PC-9 (cell line): ENCODE results near the gene NMNAT2. TPM values are rescaled to one million over a fixed set of nuclear protein-coding genes. Genes with fewer than 3 reads are reported as not detected.

Experiments
- BruUV-seq: library from RNA; stranded (reverse); fragments of 400-500 nt; replicated peaks from 2 replicates; lab custom pipeline; 2021; lab: Mats Ljungman, UMichigan
- CTCF ChIA-PET: fragments of 300-600 bp; sonication (Branson Sonifier 250); formaldehyde crosslinking; loops from one replicate; lab custom pipeline; 2022; ENCODE audit warnings: antibody characterized with exemption; lab: Charles Lee
- POLR2A ChIA-PET: fragments of 300-600 bp; sonication (Branson Sonifier 250); formaldehyde crosslinking; loops from one replicate; lab custom pipeline; 2022; ENCODE audit warnings: antibody characterized with exemption; ENCODE audit not compliant: unreplicated experiment; lab: Charles Lee
- DNase-seq, 2 experiments: peaks; one replicate each; pipeline versions ENCODE4 v3.0.0 to v3.0.0-alpha.2; 2015 to 2022; ENCODE audit warnings: mixed read lengths in 1 of 2
- H2AFZ ChIP-seq: fragments of 200-600 bp; sonication (generic); 2 replicates; pipeline ENCODE4 v1.8.1; 2017; ENCODE audit warnings: antibody characterized with exemption
- H3F3A ChIP-seq: fragments of 200-600 bp; sonication (generic); 2 replicates; pipeline ENCODE4 v1.8.1; 2017; ENCODE audit warnings: antibody characterized with exemption, mild to moderate bottlenecking, low read depth; ENCODE audit not compliant: insufficient read depth
- H3K27ac ChIP-seq: fragments of 200-600 bp; sonication (generic); 2 replicates; pipeline ENCODE4 v1.6.1; 2016; ENCODE audit warnings: mixed run types
- H3K27me3 ChIP-seq: fragments of 200-600 bp; sonication (generic); 2 replicates; pipeline ENCODE4 v1.6.1; 2016; ENCODE audit warnings: low read depth, mixed run types; ENCODE audit not compliant: insufficient read depth
- H3K36me3 ChIP-seq: fragments of 200-600 bp; sonication (generic); 2 replicates; pipeline ENCODE4 v1.6.1; 2016; ENCODE audit warnings: low read depth, mixed run types
- H3K4me1 ChIP-seq: fragments of 200-600 bp; sonication (generic); replicated peaks from 2 replicates; pipeline ENCODE4 v1.6.1; 2016; ENCODE audit warnings: mixed run types; ENCODE audit not compliant: insufficient read depth
- H3K4me2 ChIP-seq: fragments of 200-600 bp; sonication (generic); 2 replicates; pipeline ENCODE4 v1.6.1; 2017; ENCODE audit warnings: mixed run types
- H3K4me3 ChIP-seq: fragments of 200-600 bp; sonication (generic); 2 replicates; pipeline ENCODE4 v1.6.1; 2016; ENCODE audit warnings: mixed run types
- H3K79me2 ChIP-seq: fragments of 200-600 bp; sonication (generic); 2 replicates; pipeline ENCODE4 v1.6.1; 2017; ENCODE audit warnings: low read depth, mixed run types
- H3K9me2 ChIP-seq: fragments of 200-600 bp; sonication (generic); 2 replicates; pipeline ENCODE4 v1.8.1; 2017; ENCODE audit warnings: mild to moderate bottlenecking; ENCODE audit not compliant: insufficient read depth
- H3K9me3 ChIP-seq: fragments of 200-600 bp; sonication (generic); 2 replicates; pipeline ENCODE4 v1.8.1; 2016; ENCODE audit warnings: low read depth; ENCODE audit not compliant: insufficient read depth
- H4K20me1 ChIP-seq: fragments of 200-600 bp; sonication (generic); 2 replicates; pipeline ENCODE4 v1.8.1; 2017; ENCODE audit not compliant: insufficient read depth
- CTCF ChIP-seq: fragments of 200-600 bp; sonication (generic); conservative IDR thresholded peaks from 2 replicates; pipeline ENCODE4 v1.6.1; 2017; ENCODE audit warnings: mixed run types, antibody characterized with exemption, mild to moderate bottlenecking, moderate library complexity
- EZH2 ChIP-seq: fragments of 200-600 bp; sonication (generic); IDR thresholded peaks from 2 replicates; pipeline ENCODE4 v1.8.0; 2017; ENCODE audit warnings: antibody characterized with exemption, low read depth
- intact Hi-C: fragments of 100-400 bp; cut with micrococcal nuclease; formaldehyde crosslinking; loops from one replicate; pipeline ENCODE4 v1.10.0; 2022; ENCODE audit not compliant: unreplicated experiment
- total RNA-seq: library from RNA; stranded (reverse); gene quantifications from 2 replicates; pipeline ENCODE4 v1.2.3, GENCODE V29; 2021

NMNAT2 gene
- total RNA-seq, 1 experiment from 2014 or later = 29.2 TPM

DNA sequence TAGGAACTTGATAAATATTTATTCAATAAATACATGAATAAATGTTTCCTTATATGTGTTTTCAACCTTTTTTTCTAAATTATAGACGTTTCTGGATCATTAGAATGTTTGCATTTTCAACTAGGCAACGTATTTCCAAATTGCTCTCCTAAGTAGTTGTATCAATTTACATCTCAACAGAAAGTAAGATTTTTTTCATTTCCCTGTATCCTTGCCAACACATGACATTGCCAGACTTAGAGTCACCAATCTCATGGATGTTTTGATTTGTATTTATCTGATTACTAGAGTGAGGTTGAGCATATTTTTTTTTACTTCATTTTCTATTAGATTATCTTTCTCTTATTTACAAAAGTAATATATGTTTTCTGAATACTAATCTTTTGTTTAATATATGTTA lies 31.9 kb upstream of the NMNAT2 start:
- peak in 1 of 2 experiments; percentile 52 for DNase-seq
- Histone ChIP-seq H2AFZ (no peak overlapping the region), H3K4me3 (no peak overlapping the region), H3K9me2 (no peaks in the 10 kb centered on the region), H3K36me3 (no peaks in the 10 kb centered on the region), H3K79me2 (no peaks in the 10 kb centered on the region), H3K27ac (no peak overlapping the region), H3K4me2 (no peak overlapping the region), H3K27me3 (no peaks in the 10 kb centered on the region), H4K20me1 (no peaks in the 10 kb centered on the region), H3F3A (peaks cover 21% of the 10 kb centered on the region), H3K4me1 (peaks cover 28% of the 10 kb centered on the region), H3K9me3 (no peaks in the 10 kb centered on the region)
- intact Hi-C loops = no loop called here
- POLR2A ChIA-PET = no interaction called here
- no TSS peak for BruUV-seq
- TF ChIP-seq CTCF = no peak
- no peak for TF ChIP-seq EZH2
- CTCF ChIA-PET = no interaction called here

DNA sequence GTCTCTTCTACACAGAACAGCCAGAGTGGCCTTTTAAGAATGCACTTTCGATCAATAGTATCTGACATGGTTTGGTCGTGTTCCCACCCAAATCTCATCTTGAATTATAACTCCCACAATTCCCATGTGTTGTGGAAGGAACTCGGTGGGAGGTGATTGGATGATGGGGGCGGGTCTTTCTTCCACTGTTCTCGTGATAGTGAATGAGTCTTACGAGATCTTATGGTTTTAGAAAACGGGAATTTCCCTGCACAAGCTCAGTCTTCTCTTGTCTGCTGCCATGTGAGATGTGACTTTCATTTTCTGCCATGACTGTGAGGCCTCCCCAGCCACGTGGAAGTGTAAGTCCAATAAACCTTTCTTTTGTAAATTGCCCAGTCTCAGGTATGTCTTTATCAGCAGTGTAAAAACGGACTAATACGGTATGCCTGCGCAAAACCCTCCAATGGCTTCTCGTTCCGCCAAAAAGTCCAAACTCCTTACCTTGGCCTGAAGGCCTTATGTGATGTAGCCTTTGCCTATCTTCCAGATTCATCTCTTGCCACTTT lies 31.1 kb upstream of the NMNAT2 start:
- no peaks in the 10 kb centered on the region for H3K9me3 ChIP-seq
- DNase-seq = no peak
- H3K4me3 ChIP-seq = no peak overlapping the region
- H3F3A ChIP-seq = peaks cover 22% of the 10 kb centered on the region
- no peaks in the 10 kb centered on the region for H4K20me1 ChIP-seq
- no peaks in the 10 kb centered on the region for H3K27me3 ChIP-seq
- TF ChIP-seq EZH2 (no peak), CTCF (no peak)
- ChIA-PET POLR2A (no interaction called here), CTCF (no interaction called here)
- peaks cover 30% of the 10 kb centered on the region for H3K4me1 ChIP-seq
- no peaks in the 10 kb centered on the region for H3K36me3 ChIP-seq
- no peak overlapping the region for H3K27ac ChIP-seq
- H3K4me2 ChIP-seq = no peak overlapping the region
- intact Hi-C loops = no loop called here
- BruUV-seq = no TSS peak
- no peak overlapping the region for H2AFZ ChIP-seq
- no peaks in the 10 kb centered on the region for H3K9me2 ChIP-seq
- no peaks in the 10 kb centered on the region for H3K79me2 ChIP-seq

DNA sequence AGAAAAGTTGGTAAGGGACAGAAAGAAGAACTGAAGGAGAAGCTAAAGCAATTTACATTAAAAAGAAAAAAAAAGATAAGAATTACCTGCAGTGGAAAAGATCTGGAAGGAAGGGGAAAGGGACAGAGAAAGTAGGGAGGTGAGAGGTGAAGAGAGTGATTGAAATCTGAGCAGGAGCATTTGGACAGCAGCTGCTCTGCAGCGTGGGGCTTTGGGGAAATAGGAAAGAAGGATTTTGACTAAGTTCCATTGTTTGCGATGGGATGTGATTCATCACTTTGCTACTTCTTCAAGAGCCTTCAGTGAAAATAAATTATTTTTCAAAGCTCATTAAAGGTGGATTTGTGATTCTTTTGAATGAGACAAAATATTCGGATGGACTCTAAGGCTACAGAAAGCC lies 26.1 kb upstream of the NMNAT2 start:
- ChIA-PET POLR2A (interaction anchor here (0.5 to 0.7 kb wide), 2 partner anchors 11 to 185 kb away, joined by 7 to 12 read pairs; no protein-coding TSS in a partner anchor), CTCF (no interaction called here)
- peak overlapping the region; percentile 57 for H3K4me2 ChIP-seq
- H3K9me2 ChIP-seq = no peaks in the 10 kb centered on the region
- no peak overlapping the region for H2AFZ ChIP-seq
- H3K9me3 ChIP-seq = no peaks in the 10 kb centered on the region
- intact Hi-C loops = no loop called here
- no peaks in the 10 kb centered on the region for H3K27me3 ChIP-seq
- no peak for TF ChIP-seq CTCF
- no peak for TF ChIP-seq EZH2
- peaks cover 33% of the 10 kb centered on the region for H3K4me1 ChIP-seq
- no peaks in the 10 kb centered on the region for H3K79me2 ChIP-seq
- peaks cover 21% of the 10 kb centered on the region; the same call in 1 of the 2 replicates for H3F3A ChIP-seq
- no peaks in the 10 kb centered on the region for H4K20me1 ChIP-seq
- peak in 1 of 2 experiments; percentile 82 for DNase-seq
- no peaks in the 10 kb centered on the region for H3K36me3 ChIP-seq
- no TSS peak for BruUV-seq
- peak overlapping the region; percentile 61 for H3K27ac ChIP-seq
- H3K4me3 ChIP-seq = no peak overlapping the region
